ENCODE data around the gene CDC27. TPM values are rescaled to one million over a fixed set of nuclear protein-coding genes. Genes with fewer than 3 reads are reported as not detected.
"Not testable (repeated sequence)": the region's sequence is repeated elsewhere in the genome, so short reads cannot be mapped to it uniquely, and the experiment has no call there.

CDC27 gene
- total RNA-seq, 1 donor: 130 TPM

DNA sequence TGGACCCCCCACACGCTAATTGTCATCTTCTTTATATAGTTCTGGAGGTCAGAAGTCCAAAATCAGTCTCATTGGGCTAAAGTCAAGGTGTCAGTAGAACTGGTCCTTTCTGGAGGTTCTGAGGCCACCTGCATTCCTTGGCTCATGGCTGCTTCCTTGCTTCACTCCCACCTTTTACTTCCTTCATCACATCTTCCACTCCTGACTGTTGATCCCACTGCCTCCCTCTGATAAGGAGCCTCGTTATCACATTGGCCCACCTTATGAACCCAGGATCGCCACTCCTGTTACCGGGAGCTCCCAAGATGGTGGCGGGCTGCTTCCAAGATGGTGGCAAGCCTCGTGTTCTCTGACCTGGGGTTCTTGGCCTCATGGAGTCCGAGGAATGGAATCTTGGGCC, 83.0 kb downstream of the CDC27 start:
- H3K4me3 ChIP-seq (ENCODE audit: low read depth, low read length): no peak overlapping the region
- DNase-seq (ENCODE audit: low read depth): no peak
- no peak for TF ChIP-seq CTCF (IDR thresholded peaks at IDR 0.05; ENCODE audit: insufficient read depth, low read depth, low read length)

DNA sequence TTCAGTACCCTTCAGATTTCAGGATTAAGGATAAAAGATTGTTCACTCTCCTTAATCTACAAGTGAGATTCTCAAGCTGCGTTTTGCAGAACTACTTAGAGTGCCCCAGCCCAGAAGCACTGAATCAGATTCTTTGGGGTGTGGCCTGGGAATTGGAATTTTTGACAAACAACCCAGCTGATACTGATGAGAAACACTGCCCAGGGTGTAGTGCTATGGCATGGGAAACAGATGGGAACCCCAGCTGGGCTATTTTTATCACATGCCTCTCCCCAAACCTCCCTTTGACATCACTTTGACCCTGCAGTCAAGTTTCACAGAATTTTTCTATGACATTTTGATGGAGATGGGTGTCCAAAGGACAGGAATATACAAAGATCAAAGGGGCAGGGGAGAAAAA, 83.8 kb downstream of the CDC27 start:
- peak; percentile 31 for DNase-seq (ENCODE audit: low read depth)
- H3K4me3 ChIP-seq (ENCODE audit: low read depth, low read length): not testable (repeated sequence)

GRCh38 chr17:47102914-47103313, 86.2 kb downstream of the CDC27 start:
- TF ChIP-seq CTCF (IDR thresholded peaks at IDR 0.05; ENCODE audit: insufficient read depth, low read depth, low read length): no peak
- no peak for DNase-seq (ENCODE audit: low read depth)
- no peak overlapping the region for H3K4me3 ChIP-seq (ENCODE audit: low read depth, low read length)

DNA sequence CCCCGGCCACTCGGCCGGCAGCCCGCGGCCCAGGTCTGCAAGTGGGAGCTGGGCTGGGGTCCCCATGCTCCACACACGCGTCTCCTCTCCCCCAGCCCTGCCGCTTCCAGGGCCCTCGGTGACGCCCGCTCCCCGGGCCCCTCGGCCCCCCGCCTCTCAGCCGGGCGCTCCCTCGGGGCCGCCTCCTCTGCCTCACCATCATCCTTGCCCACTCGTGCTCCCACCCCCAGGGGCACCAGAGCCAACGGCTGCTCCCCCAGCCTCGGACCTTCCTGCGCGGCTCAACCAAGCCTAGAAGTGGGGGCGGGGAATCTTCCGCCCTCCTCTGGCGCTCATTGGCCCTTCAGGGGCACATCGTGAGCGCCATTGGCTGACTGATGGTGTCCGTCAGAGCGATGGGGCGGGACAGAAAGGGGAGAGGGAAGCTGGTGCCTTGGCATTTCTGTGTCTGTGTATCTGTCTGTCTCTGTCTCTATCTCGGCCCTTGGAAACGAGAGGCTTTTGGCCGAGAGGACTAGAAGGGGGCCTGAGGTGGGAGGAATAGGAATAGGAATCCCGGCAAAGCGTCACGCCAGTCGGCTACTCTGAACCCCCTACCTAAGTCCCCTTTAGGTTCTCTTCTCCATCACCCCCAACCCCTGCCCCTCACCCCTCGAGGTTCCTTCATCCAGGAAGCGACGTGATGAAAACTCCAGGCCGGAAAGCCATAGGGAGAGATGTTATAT, 88.9 kb downstream of the CDC27 start:
- DNase-seq (ENCODE audit: low read depth): peak; percentile 87
- no peak for TF ChIP-seq CTCF (IDR thresholded peaks at IDR 0.05; ENCODE audit: insufficient read depth, low read depth, low read length)
- H3K4me3 ChIP-seq (ENCODE audit: low read depth, low read length): peak overlapping the region; percentile 76

GRCh38 chr17:47099451-47099986, 89.6 kb downstream of the CDC27 start:
- no peak for TF ChIP-seq CTCF (IDR thresholded peaks at IDR 0.05; ENCODE audit: insufficient read depth, low read depth, low read length)
- no peak for DNase-seq (ENCODE audit: low read depth)
- peak overlapping the region; percentile 76 for H3K4me3 ChIP-seq (ENCODE audit: low read depth, low read length)

DNA sequence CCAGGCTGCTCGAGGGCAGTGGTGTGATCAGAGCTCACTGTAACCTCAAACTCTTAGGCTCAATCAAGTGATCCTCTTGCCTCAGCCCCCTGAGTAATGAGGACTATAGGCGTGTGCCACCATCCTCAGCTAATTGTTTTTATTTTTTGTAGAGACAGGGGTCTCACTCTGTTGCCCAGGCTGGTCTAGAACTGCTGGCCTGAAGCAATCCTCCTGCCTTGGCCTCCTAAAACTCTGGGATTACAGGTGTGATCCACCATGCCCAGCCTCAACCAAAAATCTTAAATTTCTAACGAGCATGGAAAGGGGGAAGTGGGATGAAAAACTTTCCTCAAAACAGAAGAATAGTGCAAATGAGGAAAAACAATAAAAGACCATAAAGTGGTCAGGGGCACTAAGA, 92.8 kb downstream of the CDC27 start:
- TF ChIP-seq CTCF (IDR thresholded peaks at IDR 0.05; ENCODE audit: insufficient read depth, low read depth, low read length): no peak
- H3K4me3 ChIP-seq (ENCODE audit: low read depth, low read length): no peak overlapping the region
- DNase-seq (ENCODE audit: low read depth): no peak

- no peak for DNase-seq (ENCODE audit: low read depth)
- H3K4me3 ChIP-seq (ENCODE audit: low read depth, low read length): no peak overlapping the region
- TF ChIP-seq CTCF (IDR thresholded peaks at IDR 0.05; ENCODE audit: insufficient read depth, low read depth, low read length): no peak
These were observed 93.8 kb downstream of the CDC27 start for GRCh38 chr17:47095268-47095667.
